DOHH2 (cell line): Measurements from ENCODE around the gene EVL.

Experiments used
- H3F3A ChIP-seq: fragments of 200-600 bp; sonication (generic), shearing (Covaris generic); 2 replicates; pipeline ENCODE4 v1.6.0; 2016; ENCODE audit warnings: antibody characterized with exemption, mild to moderate bottlenecking; ENCODE audit not compliant: control insufficient read depth, insufficient read depth
- H3K27ac ChIP-seq: fragments of 200-600 bp; sonication (generic); 2 replicates; pipeline ENCODE4 v1.5.1; 2014; ENCODE audit warnings: low read depth, mild to moderate bottlenecking, low read length, moderate library complexity
- H3K27me3 ChIP-seq: fragments of 200-600 bp; sonication (generic); 2 replicates; pipeline ENCODE4 v1.6.1; 2014; ENCODE audit warnings: mild to moderate bottlenecking, low read length, mixed read lengths; ENCODE audit not compliant: control insufficient read depth
- H3K36me3 ChIP-seq: fragments of 200-600 bp; sonication (generic); 2 replicates; pipeline ENCODE4 v1.6.1; 2014; ENCODE audit warnings: mild to moderate bottlenecking, low read length, moderate library complexity, mixed read lengths; ENCODE audit not compliant: control insufficient read depth
- H3K4me1 ChIP-seq: fragments of 200-600 bp; sonication (generic); 2 replicates; pipeline ENCODE4 v1.6.1; 2014; ENCODE audit warnings: mild to moderate bottlenecking, low read length, mixed read lengths; ENCODE audit not compliant: control insufficient read depth
- H3K4me2 ChIP-seq: fragments of 200-600 bp; sonication (generic); 2 replicates; pipeline ENCODE4 v1.6.0; 2014; ENCODE audit warnings: mild to moderate bottlenecking, low read length, moderate library complexity
- H3K4me3 ChIP-seq: fragments of 200-600 bp; sonication (generic); 2 replicates; pipeline ENCODE4 v1.5.1; 2014; ENCODE audit warnings: mild to moderate bottlenecking, low read length, mixed read lengths
- H3K79me2 ChIP-seq: fragments of 200-600 bp; sonication (generic); 2 replicates; pipeline ENCODE4 v1.6.1; 2014; ENCODE audit warnings: mild to moderate bottlenecking, low read length, mixed read lengths; ENCODE audit not compliant: control insufficient read depth
- H3K9me2 ChIP-seq: fragments of 200-600 bp; sonication (generic); replicated peaks from 2 replicates; pipeline ENCODE4 v1.6.1; 2014; ENCODE audit warnings: mild to moderate bottlenecking, low read length, mixed read lengths; ENCODE audit not compliant: control insufficient read depth
- H3K9me3 ChIP-seq: fragments of 200-600 bp; sonication (generic); 2 replicates; pipeline ENCODE4 v1.6.1; 2014; ENCODE audit warnings: antibody characterized with exemption, low read length, mixed read lengths; ENCODE audit not compliant: control insufficient read depth, insufficient read depth
- H4K20me1 ChIP-seq: fragments of 200-600 bp; sonication (generic); 2 replicates; pipeline ENCODE4 v1.6.0; 2014; ENCODE audit warnings: low read depth, mild to moderate bottlenecking, antibody characterized with exemption, low read length, moderate library complexity; ENCODE audit not compliant: control insufficient read depth, insufficient read depth
- CTCF ChIP-seq: fragments of 200-600 bp; sonication (generic); IDR thresholded peaks from one replicate; pipeline ENCODE4 v1.5.1; 2014; ENCODE audit warnings: antibody characterized with exemption, mild to moderate bottlenecking, low read depth, low read length; ENCODE audit not compliant: poor library complexity, severe bottlenecking
- EZH2phosphoT487 ChIP-seq: fragments of 200-600 bp; sonication (generic); IDR thresholded peaks from 2 replicates; pipeline ENCODE4 v1.6.1; 2017; ENCODE audit warnings: borderline replicate concordance, mild to moderate bottlenecking, antibody characterized with exemption, low read length, moderate library complexity, mixed read lengths

EVL gene

GRCh38 chr14:100037353-100037752 lies 27.9 kb upstream of the EVL start:
- TF ChIP-seq EZH2phosphoT487 (no peak), CTCF (no peak)
- H3K36me3 ChIP-seq = no peaks in the 10 kb centered on the region

GRCh38 chr14:100038065-100038464 lies 27.2 kb upstream of the EVL start:
- Histone ChIP-seq H3K27me3 (0 out of 2 replicates have a peak, but pooled peaks cover 9% of the 10 kb centered on the region), H4K20me1 (no peaks in the 10 kb centered on the region), H3K79me2 (no peaks in the 10 kb centered on the region), H3F3A (no peaks in the 10 kb centered on the region), H3K4me2 (no peak overlapping the region), H3K36me3 (no peaks in the 10 kb centered on the region), H3K4me1 (peaks cover 16% of the 10 kb centered on the region), H3K4me3 (no peak overlapping the region), H3K27ac (no peak overlapping the region), H3K9me3 (no peaks in the 10 kb centered on the region), H3K9me2 (no peaks in the 10 kb centered on the region)
- TF ChIP-seq CTCF = no peak
- no peak for TF ChIP-seq EZH2phosphoT487

More at GRCh38 chr14:100037353-100037752, 27.9 kb upstream of the EVL start:
- Histone ChIP-seq H3K9me2 (no peaks in the 10 kb centered on the region), H3K79me2 (no peaks in the 10 kb centered on the region), H3K27me3 (0 out of 2 replicates have a peak, but pooled peaks cover 9% of the 10 kb centered on the region), H3K4me1 (peaks cover 16% of the 10 kb centered on the region), H3K4me3 (no peak overlapping the region), H3K27ac (no peak overlapping the region), H3K4me2 (no peak overlapping the region), H3K9me3 (no peaks in the 10 kb centered on the region), H4K20me1 (no peaks in the 10 kb centered on the region), H3F3A (no peaks in the 10 kb centered on the region)

GRCh38 chr14:100039903-100040302 lies 25.3 kb upstream of the EVL start:
- Histone ChIP-seq H3K27ac (no peak overlapping the region), H4K20me1 (no peaks in the 10 kb centered on the region), H3K27me3 (0 out of 2 replicates have a peak, but pooled peaks cover 9% of the 10 kb centered on the region), H3F3A (no peaks in the 10 kb centered on the region), H3K9me3 (no peaks in the 10 kb centered on the region), H3K36me3 (no peaks in the 10 kb centered on the region), H3K79me2 (no peaks in the 10 kb centered on the region), H3K9me2 (no peaks in the 10 kb centered on the region), H3K4me2 (no peak overlapping the region), H3K4me1 (peaks cover 10% of the 10 kb centered on the region), H3K4me3 (no peak overlapping the region)
- TF ChIP-seq EZH2phosphoT487 (no peak), CTCF (no peak)
